HUES64 (cell line): ENCODE measurements around the gene ZNF407.

Source experiments
- H3K27ac ChIP-seq: 2 replicates; pipeline ENCODE4 v1.7.0; 2013; ENCODE audit warnings: low read depth, low read length, inconsistent platforms
- H3K27me3 ChIP-seq: 2 replicates; pipeline ENCODE4 v1.6.1; 2013; ENCODE audit warnings: mild to moderate bottlenecking, low read length; ENCODE audit not compliant: insufficient read depth
- H3K36me3 ChIP-seq: 2 replicates; pipeline ENCODE4 v1.6.1; 2013; ENCODE audit warnings: mild to moderate bottlenecking, low read length; ENCODE audit not compliant: insufficient read depth
- H3K4me1 ChIP-seq: 2 replicates; pipeline ENCODE4 v1.6.1; 2013; ENCODE audit warnings: mild to moderate bottlenecking, low read length, moderate library complexity; ENCODE audit not compliant: insufficient read depth
- H3K4me3 ChIP-seq: 2 replicates; pipeline ENCODE4 v1.5.1; 2013; ENCODE audit warnings: mild to moderate bottlenecking, low read length, moderate library complexity
- H3K9ac ChIP-seq: 2 replicates; pipeline ENCODE4 v1.6.1; 2013; ENCODE audit warnings: mild to moderate bottlenecking, low read depth, low read length
- H3K9me3 ChIP-seq: 2 replicates; pipeline ENCODE4 v1.6.1; 2013; ENCODE audit warnings: low read depth, low read length; ENCODE audit not compliant: insufficient read depth
- WGBS: fragments of 150-250, 120-280 bp; methylation state at CpG from one replicate; pipeline ENCODE4 v1.1.7; 2013; ENCODE audit warnings: missing lambda C conversion rate; 5-methylcytosine and 5-hydroxymethylcytosine counted together

ZNF407 gene

DNA sequence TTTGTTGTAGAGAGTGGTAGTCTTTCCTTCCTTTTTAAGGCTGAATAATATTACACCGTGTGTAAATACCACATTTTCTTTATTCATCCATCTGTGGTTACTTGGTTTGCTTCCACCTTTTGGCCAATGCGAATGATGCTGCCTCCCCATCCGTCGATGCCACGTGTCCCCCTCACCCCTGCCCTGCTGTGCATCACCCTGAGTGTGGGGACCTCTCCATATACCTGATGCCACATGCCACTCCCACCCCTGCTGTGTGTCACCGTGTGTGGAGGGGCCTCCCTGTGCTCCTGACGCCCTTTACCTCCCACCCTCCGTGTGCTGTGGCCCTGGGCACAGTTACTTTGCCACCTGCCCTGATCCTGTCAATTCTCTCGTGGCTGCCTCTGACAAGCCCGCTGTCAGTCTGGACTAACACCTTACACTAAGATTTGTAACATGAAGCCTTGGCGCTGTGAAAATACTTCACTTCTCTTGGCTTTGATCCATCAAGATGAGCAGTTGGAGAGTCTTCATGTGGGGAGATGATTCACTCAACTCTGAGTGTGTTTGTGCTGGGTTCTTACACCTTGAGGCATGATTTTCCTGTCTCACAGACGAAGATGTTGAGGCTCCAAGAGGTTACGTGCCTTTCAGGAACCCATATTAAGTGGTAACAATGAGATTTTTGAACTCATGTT lies 234.0 kb downstream of the ZNF407 start:
- 93% methylated on average over 13 of the region's 13 CpGs for whole genome bisulfite sequencing
- Histone ChIP-seq H3K27ac (no peak overlapping the region), H3K9ac (no peak overlapping the region)

DNA sequence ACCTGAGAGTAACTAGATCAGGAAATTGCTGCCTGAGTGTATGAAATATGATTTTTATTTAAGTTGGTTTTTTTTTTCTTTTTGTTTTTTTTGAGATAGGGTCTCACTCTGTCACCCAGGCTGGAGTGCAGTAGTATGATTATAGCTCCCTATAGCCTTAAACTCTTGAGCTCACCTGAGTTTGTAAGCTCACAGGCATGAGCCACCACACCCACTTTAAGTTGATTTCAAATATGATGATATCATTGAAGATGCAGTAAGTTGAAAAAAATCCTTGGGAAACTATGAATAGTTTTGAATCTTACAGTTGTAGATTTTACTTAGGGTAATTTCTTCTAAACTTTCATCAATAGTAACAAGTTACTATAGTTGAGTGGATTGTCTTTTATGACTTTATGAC lies 234.7 kb downstream of the ZNF407 start:
- Histone ChIP-seq H3K9ac (no peak overlapping the region), H3K9me3 (no peaks in the 10 kb centered on the region), H3K27ac (no peak overlapping the region), H3K4me3 (no peak overlapping the region), H3K36me3 (no peaks in the 10 kb centered on the region), H3K4me1 (peaks cover 9% of the 10 kb centered on the region), H3K27me3 (no peaks in the 10 kb centered on the region)

More for the DNA sequence above, 234.0 kb downstream of the ZNF407 start:
- H3K4me3 ChIP-seq = no peak overlapping the region
- H3K9me3 ChIP-seq = no peaks in the 10 kb centered on the region
- no peaks in the 10 kb centered on the region for H3K27me3 ChIP-seq
- H3K4me1 ChIP-seq = peaks cover 7% of the 10 kb centered on the region
- H3K36me3 ChIP-seq = no peaks in the 10 kb centered on the region

- WGBS = 93% methylated on average over 1 of the region's 1 CpG
- no peak overlapping the region for H3K27ac ChIP-seq
- H3K36me3 ChIP-seq = no peaks in the 10 kb centered on the region
- H3K4me3 ChIP-seq = no peak overlapping the region
- no peaks in the 10 kb centered on the region for H3K9me3 ChIP-seq
- peaks cover 9% of the 10 kb centered on the region for H3K4me1 ChIP-seq
- H3K9ac ChIP-seq = no peak overlapping the region
- H3K27me3 ChIP-seq = no peaks in the 10 kb centered on the region
Measured at GRCh38 chr18:74832999-74833398, 235.3 kb downstream of the ZNF407 start.

DNA sequence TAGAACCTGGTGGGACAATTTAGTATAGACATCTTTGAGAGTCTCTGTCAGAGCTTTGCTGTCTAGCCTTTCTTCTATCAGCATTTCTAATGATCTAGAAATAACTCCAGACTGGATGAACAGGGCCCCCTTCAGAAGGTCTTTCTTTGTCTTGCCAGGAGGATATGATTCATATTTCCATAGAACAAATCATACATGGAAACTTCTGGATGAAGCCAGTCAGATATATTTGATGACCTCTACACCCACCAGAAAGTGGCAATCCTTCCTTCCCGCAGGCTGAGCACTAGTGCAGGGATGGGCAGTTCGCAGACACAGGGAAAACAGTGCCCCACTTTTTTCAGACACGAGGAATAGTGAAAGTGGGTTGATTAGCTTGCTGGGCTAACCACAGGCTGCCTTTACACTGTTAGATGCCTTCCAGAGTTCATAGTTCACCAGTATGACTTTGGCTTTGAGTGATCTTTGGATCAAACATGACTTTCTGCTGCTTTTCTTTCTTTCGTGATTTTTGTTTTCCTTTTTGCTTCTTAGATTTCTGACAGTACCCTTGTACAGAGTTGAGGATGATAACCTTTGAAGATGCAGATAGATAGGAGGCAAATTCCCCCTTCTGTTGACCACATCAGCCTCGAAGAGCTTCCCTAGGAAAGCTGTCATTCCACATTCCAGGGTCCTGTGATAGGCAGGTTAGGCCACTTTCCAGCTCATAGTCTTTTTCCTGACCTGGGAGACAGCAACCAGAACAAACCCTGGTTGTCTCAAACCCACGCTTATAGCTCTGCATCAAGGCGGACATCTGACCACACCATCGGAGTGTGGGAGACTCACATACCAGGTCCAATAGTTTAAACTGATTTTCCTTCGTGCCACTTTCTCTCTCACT lies 237.0 kb downstream of the ZNF407 start:
- 95% methylated on average over 9 of the region's 9 CpGs for WGBS
- H3K9ac ChIP-seq = no peak overlapping the region
- peaks cover 9% of the 10 kb centered on the region for H3K4me1 ChIP-seq
- no peaks in the 10 kb centered on the region for H3K9me3 ChIP-seq
- H3K27me3 ChIP-seq = no peaks in the 10 kb centered on the region
- H3K4me3 ChIP-seq = no peak overlapping the region
- H3K27ac ChIP-seq = no peak overlapping the region
- no peaks in the 10 kb centered on the region for H3K36me3 ChIP-seq

DNA sequence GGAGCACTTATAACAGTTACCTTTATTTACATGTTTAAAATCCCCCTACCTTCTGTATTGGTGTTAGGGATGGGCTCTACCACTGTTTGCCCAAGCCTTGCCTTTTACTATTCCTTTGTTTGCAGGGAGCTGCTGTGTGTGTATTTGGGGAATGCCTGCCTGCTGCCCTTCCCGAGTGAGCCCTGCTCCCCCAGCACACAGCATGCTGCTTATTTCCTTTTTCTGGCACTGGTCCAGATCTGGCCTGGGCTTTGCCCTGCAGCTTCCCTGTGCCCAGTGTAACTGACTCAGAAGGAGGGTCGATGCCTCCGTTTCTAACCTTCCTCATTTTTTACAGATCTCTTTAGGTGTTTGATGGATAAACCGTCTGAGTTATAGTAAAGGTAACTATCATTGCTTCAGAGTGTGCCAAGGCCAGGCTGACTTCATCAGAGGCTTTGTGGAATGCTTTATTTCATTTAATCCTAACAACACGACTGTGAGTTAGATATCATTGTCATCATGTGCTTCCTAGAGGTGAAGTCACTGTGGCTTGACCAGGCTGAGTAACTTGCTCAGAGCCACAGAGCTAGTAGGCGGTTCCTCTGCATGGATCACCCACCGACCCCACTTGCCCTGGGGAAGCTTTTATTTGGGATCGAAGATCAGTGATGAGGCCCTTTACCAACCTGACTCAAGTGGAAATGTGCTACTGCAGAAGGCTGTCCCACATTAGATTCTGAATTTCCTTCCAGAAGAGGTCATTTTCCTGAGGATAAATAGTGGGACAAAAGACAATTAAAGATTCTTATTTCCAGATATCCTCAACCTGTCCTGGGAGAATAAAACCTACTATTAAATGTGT lies 238.8 kb downstream of the ZNF407 start:
- H3K27me3 ChIP-seq = no peaks in the 10 kb centered on the region
- H3K4me3 ChIP-seq = no peak overlapping the region
- no peak overlapping the region for H3K9ac ChIP-seq
- no peaks in the 10 kb centered on the region for H3K9me3 ChIP-seq
- no peak overlapping the region for H3K27ac ChIP-seq
- WGBS = 79% methylated on average over 8 of the region's 8 CpGs
- H3K36me3 ChIP-seq = no peaks in the 10 kb centered on the region
- peaks cover 9% of the 10 kb centered on the region for H3K4me1 ChIP-seq

DNA sequence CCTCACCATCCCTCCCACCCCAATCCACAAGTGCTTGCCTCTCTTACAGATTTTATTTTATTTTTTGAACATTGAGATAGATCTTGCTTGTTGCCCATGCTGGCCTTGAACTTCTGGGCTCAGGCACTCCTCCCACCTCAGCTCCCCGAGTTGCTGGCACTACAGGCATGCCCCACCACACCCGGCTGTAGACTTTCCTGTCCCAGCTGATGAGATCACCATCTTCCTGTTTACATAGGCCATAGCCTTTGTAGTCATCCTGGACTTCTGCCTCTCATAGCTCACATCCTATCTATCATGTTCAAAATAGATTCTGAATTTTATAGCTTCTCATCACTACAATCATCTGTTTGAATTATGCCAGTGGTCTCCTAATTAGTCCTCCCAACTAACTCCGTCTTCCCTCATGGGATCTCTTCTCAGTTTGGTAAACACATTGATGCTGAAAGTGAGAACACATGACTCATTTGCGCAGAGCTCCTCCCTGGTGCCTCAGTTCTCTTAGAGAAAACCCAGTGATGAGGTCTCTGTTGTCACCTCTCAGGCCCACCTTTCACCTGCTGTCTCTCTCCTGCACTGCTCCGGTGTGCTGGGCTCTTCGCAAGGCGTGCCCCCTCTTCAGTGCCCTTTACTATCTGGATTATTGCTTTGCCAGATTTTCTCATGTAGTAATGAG lies 243.0 kb downstream of the ZNF407 start:
- Histone ChIP-seq H3K9ac (no peak overlapping the region), H3K36me3 (no peaks in the 10 kb centered on the region), H3K27me3 (no peaks in the 10 kb centered on the region), H3K27ac (no peak overlapping the region), H3K4me3 (no peak overlapping the region), H3K9me3 (no peaks in the 10 kb centered on the region), H3K4me1 (peaks cover 9% of the 10 kb centered on the region)
- WGBS = 95% methylated on average over 7 of the region's 7 CpGs

- Histone ChIP-seq H3K27me3 (no peaks in the 10 kb centered on the region), H3K4me3 (no peak overlapping the region), H3K27ac (no peak overlapping the region), H3K9ac (no peak overlapping the region), H3K9me3 (no peaks in the 10 kb centered on the region), H3K36me3 (no peaks in the 10 kb centered on the region), H3K4me1 (peaks cover 7% of the 10 kb centered on the region)
- WGBS = 85% methylated on average over 6 of the region's 6 CpGs
Measured at GRCh38 chr18:74841248-74841647, 243.6 kb downstream of the ZNF407 start.

DNA sequence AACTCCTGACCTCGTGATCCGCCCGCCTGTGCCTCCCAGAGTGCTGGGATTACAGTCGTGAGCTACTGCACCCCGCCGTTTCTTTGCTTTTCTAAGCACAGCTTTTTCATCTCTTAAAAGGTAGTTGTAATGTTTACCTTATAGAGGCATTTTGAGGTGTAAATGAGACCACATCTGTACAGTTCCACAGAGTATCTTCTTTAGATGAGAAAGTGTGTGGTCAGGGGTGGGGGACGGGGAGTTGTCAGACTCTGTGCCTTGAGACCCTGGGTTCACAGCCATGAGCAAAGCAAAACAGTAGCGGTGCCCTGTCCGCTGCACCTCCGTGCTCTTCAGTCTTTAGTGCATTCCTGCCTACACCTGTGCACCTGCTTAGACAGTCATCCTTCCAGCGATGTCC lies 251.6 kb downstream of the ZNF407 start:
- Histone ChIP-seq H3K4me3 (no peak overlapping the region), H3K9ac (no peak overlapping the region), H3K36me3 (no peaks in the 10 kb centered on the region), H3K9me3 (no peaks in the 10 kb centered on the region), H3K27ac (no peak overlapping the region), H3K4me1 (no peaks in the 10 kb centered on the region), H3K27me3 (no peaks in the 10 kb centered on the region)
- 91% methylated on average over 11 of the region's 11 CpGs for WGBS

- H3K9ac ChIP-seq = no peak overlapping the region
- H3K27me3 ChIP-seq = no peaks in the 10 kb centered on the region
- no peaks in the 10 kb centered on the region for H3K36me3 ChIP-seq
- no peak overlapping the region for H3K27ac ChIP-seq
- H3K4me1 ChIP-seq = peaks cover 8% of the 10 kb centered on the region
- H3K4me3 ChIP-seq = no peak overlapping the region
- no peaks in the 10 kb centered on the region for H3K9me3 ChIP-seq
Measured at GRCh38 chr18:74856434-74856833, 258.8 kb downstream of the ZNF407 start.

DNA sequence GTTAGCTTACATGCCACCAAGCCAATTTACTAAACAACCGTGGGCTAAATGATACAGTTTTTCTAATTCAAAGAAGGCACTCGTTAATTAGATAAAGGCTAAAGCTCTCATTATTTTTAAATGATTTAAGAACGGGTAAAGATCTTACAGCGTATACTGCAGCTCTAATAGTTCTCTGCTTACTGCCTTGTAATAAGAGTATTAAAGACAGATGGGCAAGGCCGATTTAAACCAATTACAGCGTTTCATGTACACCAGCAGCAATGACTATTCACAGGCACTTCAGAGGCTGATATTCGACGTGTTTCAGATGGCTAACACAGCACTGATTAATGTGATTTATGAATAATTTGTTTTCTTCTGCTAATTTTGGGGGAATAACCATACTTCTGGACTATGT lies 259.3 kb downstream of the ZNF407 start:
- H3K27ac ChIP-seq = no peak overlapping the region
- no peak overlapping the region for H3K9ac ChIP-seq
- H3K36me3 ChIP-seq = no peaks in the 10 kb centered on the region
- H3K4me3 ChIP-seq = no peak overlapping the region
- 96% methylated on average over 8 of the region's 8 CpGs for WGBS
- H3K4me1 ChIP-seq = peaks cover 8% of the 10 kb centered on the region
- no peaks in the 10 kb centered on the region for H3K27me3 ChIP-seq
- H3K9me3 ChIP-seq = no peaks in the 10 kb centered on the region
